ENCODE results near the gene CABCOCO1. TPM values are rescaled to one million over a fixed set of nuclear protein-coding genes. Genes with fewer than 3 reads are reported as not detected.
"Not testable (repeated sequence)": the region's sequence is repeated elsewhere in the genome, so short reads cannot be mapped to it uniquely, and the experiment has no call there.

The CABCOCO1 gene
- total and polyA plus RNA-seq, 8 donors = 1.7 to 6.0 (median 3.4) TPM; not detected in 1

- no peak overlapping the region for H3K27ac ChIP-seq
- no peak overlapping the region for H3K4me3 ChIP-seq
- no peaks in the 10 kb centered on the region for H3K36me3 ChIP-seq
- H3K9me3 ChIP-seq = no peaks in the 10 kb centered on the region
- H3K4me1 ChIP-seq = no peaks in the 10 kb centered on the region
- ATAC-seq = no peak
- H3K27me3 ChIP-seq = no peaks in the 10 kb centered on the region
- TF ChIP-seq CTCF (IDR thresholded peaks at IDR 0.05) = no peak
- intact Hi-C loops (cut with DNase I) = no loop called here
- DNase-seq = no peak
These were observed 10.6 kb downstream of the CABCOCO1 start for GRCh38 chr10:61673360-61673759.

- Histone ChIP-seq H3K4me3 (no peak overlapping the region), H3K9me3 (no peaks in the 10 kb centered on the region), H3K27me3 (no peaks in the 10 kb centered on the region), H3K36me3 (no peaks in the 10 kb centered on the region), H3K27ac (no peak overlapping the region), H3K4me1 (no peaks in the 10 kb centered on the region)
- intact Hi-C loops (cut with DNase I) = no loop called here
- DNase-seq (no peak), ATAC-seq (peak; percentile 52)
- TF ChIP-seq CTCF (IDR thresholded peaks at IDR 0.05) = peak in 1 of 2 donors; percentile 12
These were observed 19.6 kb downstream of the CABCOCO1 start for GRCh38 chr10:61682323-61682722.

GRCh38 chr10:61683319-61683718, 20.6 kb downstream of the CABCOCO1 start:
- Histone ChIP-seq H3K27ac (no peak overlapping the region), H3K4me1 (no peaks in the 10 kb centered on the region), H3K27me3 (no peaks in the 10 kb centered on the region), H3K9me3 (no peaks in the 10 kb centered on the region), H3K36me3 (no peaks in the 10 kb centered on the region), H3K4me3 (no peak overlapping the region)
- no peak for DNase-seq
- ATAC-seq = no peak
- intact Hi-C loops (cut with DNase I) = no loop called here
- no peak for TF ChIP-seq CTCF (IDR thresholded peaks at IDR 0.05)

GRCh38 chr10:61684894-61685507, 22.3 kb downstream of the CABCOCO1 start:
- intact Hi-C loops (cut with DNase I) = no loop called here
- Histone ChIP-seq H3K4me1 (no peaks in the 10 kb centered on the region), H3K4me3 (no peak overlapping the region), H3K27me3 (no peaks in the 10 kb centered on the region), H3K27ac (no peak overlapping the region), H3K36me3 (no peaks in the 10 kb centered on the region), H3K9me3 (no peaks in the 10 kb centered on the region)
- no peak for DNase-seq
- ATAC-seq = no peak
- TF ChIP-seq CTCF (IDR thresholded peaks at IDR 0.05) = no peak

- H3K27ac ChIP-seq = no peak overlapping the region
These were observed 26.0 kb downstream of the CABCOCO1 start for GRCh38 chr10:61688551-61689308.

GRCh38 chr10:61691667-61692066, 28.9 kb downstream of the CABCOCO1 start:
- ATAC-seq; H3K36me3 ChIP-seq; H3K9me3 ChIP-seq; H3K4me1 ChIP-seq; H3K4me3 ChIP-seq; DNase-seq; H3K27ac ChIP-seq; intact Hi-C loops (cut with DNase I); H3K27me3 ChIP-seq: not testable (repeated sequence)

More at GRCh38 chr10:61688551-61689308, 26.0 kb downstream of the CABCOCO1 start:
- Histone ChIP-seq H3K36me3 (no peaks in the 10 kb centered on the region), H3K4me1 (peaks cover 0 to 2% of the 10 kb centered on the region in 2 donors), H3K4me3 (no peak overlapping the region), H3K27me3 (no peaks in the 10 kb centered on the region), H3K9me3 (no peaks in the 10 kb centered on the region)
- TF ChIP-seq CTCF (IDR thresholded peaks at IDR 0.05) = no peak
- intact Hi-C loops (cut with DNase I) = no loop called here
- DNase-seq (no peak), ATAC-seq (no peak)

Data from left lung (tissue), 10 donors.